Measurements from ENCODE around the gene ZNF860. TPM values are rescaled to one million over a fixed set of nuclear protein-coding genes. Genes with fewer than 3 reads are reported as not detected.
"Not testable (repeated sequence)": the region's sequence is repeated elsewhere in the genome, so short reads cannot be mapped to it uniquely, and the experiment has no call there.

Gene ZNF860
- total RNA-seq, 1 donor from 2014 or later = 2.2 TPM

GRCh38 chr3:32000877-32001276, 19.3 kb downstream of the ZNF860 start:
- DNase-seq = no peak

GRCh38 chr3:32002561-32003368, 21.2 kb downstream of the ZNF860 start:
- DNase-seq = no peak

- DNase-seq = no peak
These were observed 21.8 kb downstream of the ZNF860 start for GRCh38 chr3:32003380-32003779.

GRCh38 chr3:32004113-32004765, 22.7 kb downstream of the ZNF860 start:
- no peak for DNase-seq

- no peak for DNase-seq
These were observed 27.6 kb downstream of the ZNF860 start for GRCh38 chr3:32009101-32009500.

GRCh38 chr3:32009957-32010356, 28.4 kb downstream of the ZNF860 start:
- no peak for DNase-seq

- not testable (repeated sequence) for DNase-seq
These were observed 29.1 kb downstream of the ZNF860 start for GRCh38 chr3:32010699-32011098.

- DNase-seq = not testable (repeated sequence)
These were observed 34.1 kb downstream of the ZNF860 start for GRCh38 chr3:32015638-32016037.

GRCh38 chr3:32017286-32017685, 35.7 kb downstream of the ZNF860 start:
- DNase-seq = no peak

- peak; percentile 71 for DNase-seq
These were observed 37.4 kb downstream of the ZNF860 start for GRCh38 chr3:32018757-32019564.

- DNase-seq = no peak
These were observed 39.6 kb downstream of the ZNF860 start for GRCh38 chr3:32021155-32021554.

- DNase-seq = no peak
These were observed 40.2 kb downstream of the ZNF860 start for GRCh38 chr3:32021748-32022147.

GRCh38 chr3:32022947-32023346, 41.4 kb downstream of the ZNF860 start:
- no peak for DNase-seq

- no peak for DNase-seq
These were observed 45.0 kb downstream of the ZNF860 start for GRCh38 chr3:32026593-32026992.

GRCh38 chr3:32037932-32038267, 56.4 kb downstream of the ZNF860 start:
- DNase-seq = no peak

GRCh38 chr3:32041316-32041715, 59.8 kb downstream of the ZNF860 start:
- no peak for DNase-seq

Other genes with a start within 250 kb of the ZNF860 start
- gene OSBPL10, start 488 bp upstream of the ZNF860 start, total RNA-seq = 27.7 and 36.4 TPM in 2 replicates
- gene GPD1L, start 124.9 kb downstream of the ZNF860 start, total RNA-seq = 19.9 and 26.0 TPM in 2 replicates

Data from dermis blood vessel endothelial cell (primary cell).